Panc1 (cell line): ENCODE results near the gene PABPN1L. TPM values are rescaled to one million over a fixed set of nuclear protein-coding genes. Genes with fewer than 3 reads are reported as not detected.

Experiments used
- ATAC-seq: fragments of 200-7000 bp; cut with Tn5 transposase; 2 replicates; pipeline ENCODE4 v1.9.1; 2020; ENCODE audit warnings: mild to moderate bottlenecking, moderate library complexity
- BruUV-seq: library from RNA; stranded (reverse); fragments of 400-500 nt; replicated peaks from 2 replicates; lab custom pipeline; 2021; lab: Mats Ljungman, UMichigan
- CTCF ChIA-PET: fragments of 300-600 bp; sonication (Branson Sonifier 250); formaldehyde crosslinking; loops from one replicate; lab custom pipeline; 2022; ENCODE audit warnings: antibody characterized with exemption; lab: Charles Lee
- POLR2A ChIA-PET: fragments of 300-600 bp; sonication (Branson Sonifier 250); formaldehyde crosslinking; loops from one replicate; lab custom pipeline; 2022; ENCODE audit warnings: antibody characterized with exemption; lab: Charles Lee
- DNase-seq: peaks from one replicate; pipeline ENCODE4 v3.0.0-alpha.2; 2010; ENCODE audit warnings: low read depth, low spot score
- H3K27ac ChIP-seq: 2 replicates; pipeline ENCODE4 v1.5.1; 2011; ENCODE audit warnings: mild to moderate bottlenecking, low read length, inconsistent platforms
- H3K27me3 ChIP-seq: fragments of 200-500 bp; sonication (Bioruptor generic); 2 replicates; pipeline ENCODE4 v1.6.0; 2014; ENCODE audit warnings: low read length, inconsistent platforms; ENCODE audit not compliant: control insufficient read depth, insufficient read depth
- H3K36me3 ChIP-seq: fragments of 200-500 bp; sonication (Bioruptor generic); 2 replicates; pipeline ENCODE4 v1.5.1; 2014; ENCODE audit warnings: inconsistent platforms, mild to moderate bottlenecking, low read length, moderate library complexity; ENCODE audit not compliant: control insufficient read depth, insufficient read depth
- H3K4me1 ChIP-seq: 2 replicates; pipeline ENCODE4 v1.5.1; 2011; ENCODE audit warnings: inconsistent platforms, mild to moderate bottlenecking, low read length, moderate library complexity; ENCODE audit not compliant: control insufficient read depth, insufficient read depth
- H3K4me3 ChIP-seq, 2 experiments: 2 replicates each; pipeline ENCODE4 v1.5.1; 2011 to 2012; ENCODE audit warnings: low read depth in 2 of 2, low read length in 2 of 2, mild to moderate bottlenecking in 2 of 2, inconsistent platforms in 1 of 2, moderate library complexity in 1 of 2
- H3K9me3 ChIP-seq: fragments of 200-500 bp; sonication (Bioruptor generic); 2 replicates; pipeline ENCODE4 v1.5.1; 2014; ENCODE audit warnings: low read depth, mild to moderate bottlenecking, inconsistent platforms, low read length, moderate library complexity; ENCODE audit not compliant: control insufficient read depth, insufficient read depth
- POLR2AphosphoS5 ChIP-seq: IDR thresholded peaks from 2 replicates; pipeline ENCODE4 v1.6.1; 2012; ENCODE audit warnings: mild to moderate bottlenecking, low read depth, low read length, moderate library complexity
- SIN3A ChIP-seq: IDR thresholded peaks from 2 replicates; pipeline ENCODE4 v1.6.1; 2012; ENCODE audit warnings: low read depth, mild to moderate bottlenecking, low read length, moderate library complexity, borderline replicate concordance; ENCODE audit not compliant: insufficient read depth
- TCF7L2 ChIP-seq: IDR thresholded peaks from 2 replicates; pipeline ENCODE4 v1.6.1; 2011; ENCODE audit warnings: mild to moderate bottlenecking, low read depth, low read length, inconsistent platforms
- in situ Hi-C: cut with HindIII; loops from 2 replicates; pipeline ENCODE4 v1.10.0; 2016; ENCODE audit warnings: low sequenced_read_pairs, low pct_unique_long_range_greater_than_20kb
- intact Hi-C: fragments of 100-400 bp; cut with micrococcal nuclease; formaldehyde crosslinking; loops from one replicate; pipeline ENCODE4 v1.10.0; 2022; ENCODE audit not compliant: unreplicated experiment
- total RNA-seq: library from RNA; stranded (reverse); gene quantifications from one replicate; pipeline ENCODE4 v1.2.1, GENCODE V29; 2021; ENCODE audit not compliant: unreplicated experiment
- TF ChIP-seq, protein P1 (sequence below): fragments of 450-650 bp; IDR thresholded peaks from 2 replicates; pipeline ENCODE4 v1.5.1; 2017; ENCODE audit warnings: mild to moderate bottlenecking
- TF ChIP-seq, protein P2 (sequence below), 2 experiments: IDR thresholded peaks; 2 replicates each; pipeline ENCODE4 v1.6.1; 2011 to 2012; ENCODE audit warnings: low read depth in 2 of 2, control low read depth in 1 of 2, low read length in 1 of 2, mild to moderate bottlenecking in 1 of 2, moderate library complexity in 1 of 2; ENCODE audit not compliant: insufficient read depth in 1 of 2

PABPN1L gene
- total RNA-seq, 1 experiment from 2014 or later: not detected

DNA sequence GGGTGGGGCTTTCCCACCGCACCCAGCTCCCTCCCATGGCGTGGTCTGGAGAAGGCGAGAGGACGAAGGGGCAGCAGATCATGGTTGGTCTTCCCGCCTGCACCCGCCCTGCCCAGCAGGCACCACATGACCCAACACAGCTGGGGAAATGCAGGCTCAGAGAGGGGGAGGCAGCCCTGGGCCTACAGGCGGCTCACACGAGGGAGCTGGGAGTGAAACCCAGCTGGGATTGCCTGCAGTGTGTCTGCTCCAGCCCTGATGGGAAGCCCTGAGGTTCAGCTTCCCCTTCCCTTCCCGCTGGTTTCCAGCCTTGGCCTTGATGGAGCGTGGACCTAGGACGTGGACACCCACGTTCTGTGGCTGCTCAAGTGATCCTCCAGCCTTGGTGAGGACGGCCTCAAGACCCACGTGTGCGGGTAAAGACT is 20.0 kb upstream of the PABPN1L start:
- no TSS peak for BruUV-seq
- no peaks in the 10 kb centered on the region for H3K27me3 ChIP-seq
- no peak overlapping the region for H3K27ac ChIP-seq
- H3K36me3 ChIP-seq: no peaks in the 10 kb centered on the region
- in situ Hi-C loops: no loop called here
- no peak for DNase-seq
- ChIA-PET CTCF (no interaction called here), POLR2A (no interaction called here)
- H3K4me3 ChIP-seq: no peak overlapping the region
- intact Hi-C loops: no loop called here
- no peaks in the 10 kb centered on the region for H3K9me3 ChIP-seq
- TF ChIP-seq SIN3A (no peak), TCF7L2 (no peak), POLR2AphosphoS5 (no peak)
- TF ChIP-seq, protein P1, sequence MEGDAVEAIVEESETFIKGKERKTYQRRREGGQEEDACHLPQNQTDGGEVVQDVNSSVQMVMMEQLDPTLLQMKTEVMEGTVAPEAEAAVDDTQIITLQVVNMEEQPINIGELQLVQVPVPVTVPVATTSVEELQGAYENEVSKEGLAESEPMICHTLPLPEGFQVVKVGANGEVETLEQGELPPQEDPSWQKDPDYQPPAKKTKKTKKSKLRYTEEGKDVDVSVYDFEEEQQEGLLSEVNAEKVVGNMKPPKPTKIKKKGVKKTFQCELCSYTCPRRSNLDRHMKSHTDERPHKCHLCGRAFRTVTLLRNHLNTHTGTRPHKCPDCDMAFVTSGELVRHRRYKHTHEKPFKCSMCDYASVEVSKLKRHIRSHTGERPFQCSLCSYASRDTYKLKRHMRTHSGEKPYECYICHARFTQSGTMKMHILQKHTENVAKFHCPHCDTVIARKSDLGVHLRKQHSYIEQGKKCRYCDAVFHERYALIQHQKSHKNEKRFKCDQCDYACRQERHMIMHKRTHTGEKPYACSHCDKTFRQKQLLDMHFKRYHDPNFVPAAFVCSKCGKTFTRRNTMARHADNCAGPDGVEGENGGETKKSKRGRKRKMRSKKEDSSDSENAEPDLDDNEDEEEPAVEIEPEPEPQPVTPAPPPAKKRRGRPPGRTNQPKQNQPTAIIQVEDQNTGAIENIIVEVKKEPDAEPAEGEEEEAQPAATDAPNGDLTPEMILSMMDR: no peak
- TF ChIP-seq, protein P2, sequence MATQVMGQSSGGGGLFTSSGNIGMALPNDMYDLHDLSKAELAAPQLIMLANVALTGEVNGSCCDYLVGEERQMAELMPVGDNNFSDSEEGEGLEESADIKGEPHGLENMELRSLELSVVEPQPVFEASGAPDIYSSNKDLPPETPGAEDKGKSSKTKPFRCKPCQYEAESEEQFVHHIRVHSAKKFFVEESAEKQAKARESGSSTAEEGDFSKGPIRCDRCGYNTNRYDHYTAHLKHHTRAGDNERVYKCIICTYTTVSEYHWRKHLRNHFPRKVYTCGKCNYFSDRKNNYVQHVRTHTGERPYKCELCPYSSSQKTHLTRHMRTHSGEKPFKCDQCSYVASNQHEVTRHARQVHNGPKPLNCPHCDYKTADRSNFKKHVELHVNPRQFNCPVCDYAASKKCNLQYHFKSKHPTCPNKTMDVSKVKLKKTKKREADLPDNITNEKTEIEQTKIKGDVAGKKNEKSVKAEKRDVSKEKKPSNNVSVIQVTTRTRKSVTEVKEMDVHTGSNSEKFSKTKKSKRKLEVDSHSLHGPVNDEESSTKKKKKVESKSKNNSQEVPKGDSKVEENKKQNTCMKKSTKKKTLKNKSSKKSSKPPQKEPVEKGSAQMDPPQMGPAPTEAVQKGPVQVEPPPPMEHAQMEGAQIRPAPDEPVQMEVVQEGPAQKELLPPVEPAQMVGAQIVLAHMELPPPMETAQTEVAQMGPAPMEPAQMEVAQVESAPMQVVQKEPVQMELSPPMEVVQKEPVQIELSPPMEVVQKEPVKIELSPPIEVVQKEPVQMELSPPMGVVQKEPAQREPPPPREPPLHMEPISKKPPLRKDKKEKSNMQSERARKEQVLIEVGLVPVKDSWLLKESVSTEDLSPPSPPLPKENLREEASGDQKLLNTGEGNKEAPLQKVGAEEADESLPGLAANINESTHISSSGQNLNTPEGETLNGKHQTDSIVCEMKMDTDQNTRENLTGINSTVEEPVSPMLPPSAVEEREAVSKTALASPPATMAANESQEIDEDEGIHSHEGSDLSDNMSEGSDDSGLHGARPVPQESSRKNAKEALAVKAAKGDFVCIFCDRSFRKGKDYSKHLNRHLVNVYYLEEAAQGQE (IDR thresholded peaks at IDR 0.05; ENCODE audit: insufficient read depth in 1 of 2, low read depth in 2 of 2, low read length in 1 of 2): no peak
- H3K4me1 ChIP-seq: peaks cover 7% of the 10 kb centered on the region
- no peak for ATAC-seq

DNA sequence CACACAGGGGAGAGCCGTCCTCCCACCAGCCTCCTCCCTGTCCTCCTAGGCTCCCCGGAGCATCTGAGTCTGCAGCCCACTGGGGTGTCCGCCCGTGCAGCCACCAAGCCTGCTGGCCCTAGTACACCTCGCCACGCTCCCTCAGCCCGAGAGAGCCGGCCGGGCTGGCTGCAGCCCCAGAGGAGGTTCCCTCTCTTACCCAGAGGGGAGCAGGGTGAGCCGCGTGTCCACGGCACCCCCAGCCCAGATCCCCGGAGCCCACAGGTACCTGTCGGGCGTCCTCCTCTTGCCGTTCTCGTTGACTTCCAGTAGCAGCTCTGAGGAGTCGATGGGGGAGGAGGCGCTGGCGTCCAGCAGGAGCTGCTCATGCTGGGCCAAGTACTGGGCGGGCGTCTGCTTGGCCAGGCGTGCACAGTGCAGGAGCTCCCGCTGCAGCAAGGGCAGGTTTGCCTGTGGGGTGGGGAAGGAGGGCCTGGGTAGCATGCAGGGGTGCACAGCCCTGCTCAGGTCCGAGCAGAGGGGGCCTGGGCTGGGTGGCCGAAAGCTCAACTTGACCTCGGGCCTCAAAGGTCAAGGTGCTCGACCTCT is 19.3 kb upstream of the PABPN1L start:
- in situ Hi-C loops (no loop called here), intact Hi-C loops (no loop called here)
- H3K4me1 ChIP-seq: peaks cover 7% of the 10 kb centered on the region
- no peaks in the 10 kb centered on the region for H3K36me3 ChIP-seq
- TF ChIP-seq POLR2AphosphoS5 (no peak), TCF7L2 (no peak), SIN3A (no peak)
- TF ChIP-seq, protein P1: no peak
- TF ChIP-seq, protein P2 (IDR thresholded peaks at IDR 0.05; ENCODE audit: insufficient read depth in 1 of 2, low read depth in 2 of 2, low read length in 1 of 2): no peak
- ChIA-PET CTCF (no interaction called here), POLR2A (no interaction called here)
- no TSS peak for BruUV-seq
- H3K27ac ChIP-seq: no peak overlapping the region
- no peaks in the 10 kb centered on the region for H3K27me3 ChIP-seq
- no peak overlapping the region for H3K4me3 ChIP-seq
- no peak for DNase-seq
- ATAC-seq: no peak
- H3K9me3 ChIP-seq: no peaks in the 10 kb centered on the region
